OCI-LY7 (cell line): ENCODE results near the gene PDCD10. TPM values are rescaled to one million over a fixed set of nuclear protein-coding genes. Genes with fewer than 3 reads are reported as not detected.

Experiments used
- BruUV-seq: library from RNA; stranded (reverse); fragments of 400-500 nt; replicated peaks from 2 replicates; lab custom pipeline; 2021; lab: Mats Ljungman, UMichigan
- CTCF ChIA-PET: fragments of 300-600 bp; sonication (Branson Sonifier 250); formaldehyde crosslinking; loops from one replicate; lab custom pipeline; 2022; ENCODE audit warnings: antibody characterized with exemption; ENCODE audit not compliant: unreplicated experiment; lab: Charles Lee
- POLR2A ChIA-PET: fragments of 300-600 bp; sonication (Branson Sonifier 250); formaldehyde crosslinking; loops from one replicate; lab custom pipeline; 2022; ENCODE audit warnings: antibody characterized with exemption; lab: Charles Lee
- DNase-seq: peaks from one replicate; pipeline ENCODE4 v3.0.0-alpha.2; 2015; ENCODE audit warnings: low spot score
- H2AFZ ChIP-seq: fragments of 200-600 bp; sonication (generic), shearing (Covaris generic); 2 replicates; pipeline ENCODE4 v1.6.1; 2014; ENCODE audit warnings: mild to moderate bottlenecking, antibody characterized with exemption, low read length, moderate library complexity
- H3K27ac ChIP-seq: fragments of 200-600 bp; sonication (generic); 2 replicates; pipeline ENCODE4 v1.5.1; 2014; ENCODE audit warnings: mixed run types, low read depth, mild to moderate bottlenecking, moderate library complexity, low read length, inconsistent platforms; ENCODE audit not compliant: poor library complexity, severe bottlenecking
- H3K36me3 ChIP-seq: fragments of 200-600 bp; sonication (generic); 2 replicates; pipeline ENCODE4 v1.6.1; 2014; ENCODE audit warnings: mild to moderate bottlenecking, antibody characterized with exemption, low read length, moderate library complexity, mixed read lengths; ENCODE audit not compliant: insufficient read depth
- H3K4me1 ChIP-seq: fragments of 200-600 bp; sonication (generic); 2 replicates; pipeline ENCODE4 v1.5.1; 2014; ENCODE audit warnings: mild to moderate bottlenecking, low read length; ENCODE audit not compliant: insufficient read depth, poor library complexity, severe bottlenecking
- H3K4me2 ChIP-seq: fragments of 200-600 bp; sonication (generic); 2 replicates; pipeline ENCODE4 v1.6.1; 2014; ENCODE audit warnings: mild to moderate bottlenecking, low read length
- H3K4me3 ChIP-seq: fragments of 200-600 bp; sonication (generic); 2 replicates; pipeline ENCODE4 v1.5.1; 2014; ENCODE audit warnings: mild to moderate bottlenecking, low read depth, low read length; ENCODE audit not compliant: poor library complexity, severe bottlenecking
- H3K79me2 ChIP-seq: fragments of 200-600 bp; sonication (generic); 2 replicates; pipeline ENCODE4 v1.6.1; 2016; ENCODE audit warnings: low read depth, mild to moderate bottlenecking, low read length, moderate library complexity, mixed read lengths; ENCODE audit not compliant: insufficient read depth
- H3K9me2 ChIP-seq: fragments of 200-600 bp; sonication (generic); 2 replicates; pipeline ENCODE4 v1.6.1; 2016; ENCODE audit warnings: mild to moderate bottlenecking, low read length, mixed read lengths; ENCODE audit not compliant: insufficient read depth
- H3K9me3 ChIP-seq: fragments of 200-600 bp; sonication (generic); 2 replicates; pipeline ENCODE4 v1.6.1; 2014; ENCODE audit warnings: mild to moderate bottlenecking, mixed run types, low read length, mixed read lengths
- H4K20me1 ChIP-seq: fragments of 200-600 bp; sonication (generic); 2 replicates; pipeline ENCODE4 v1.6.1; 2014; ENCODE audit warnings: mild to moderate bottlenecking, antibody characterized with exemption, low read length, moderate library complexity, mixed read lengths; ENCODE audit not compliant: insufficient read depth
- EZH2phosphoT487 ChIP-seq: fragments of 200-600 bp; sonication (generic); IDR thresholded peaks from 2 replicates; pipeline ENCODE4 v1.6.1; 2018; ENCODE audit warnings: low read depth, borderline replicate concordance, mild to moderate bottlenecking, mixed run types, antibody characterized with exemption, low read length, moderate library complexity, mixed read lengths
- intact Hi-C: fragments of 100-400 bp; cut with micrococcal nuclease; formaldehyde crosslinking; loops from one replicate; pipeline ENCODE4 v1.10.0; 2022; ENCODE audit not compliant: unreplicated experiment
- total RNA-seq, 2 experiments: library from RNA; depleted of rRNA in 1 of 2; stranded (reverse); fragments of >200 nt in 1 of 2; shearing (Covaris generic) in 1 of 2; gene quantifications; 2 replicates each; pipeline ENCODE4 v1.2.3, GENCODE V29; 2014 to 2022
- TF ChIP-seq, protein P1 (sequence below): fragments of 200-600 bp; sonication (generic); conservative IDR thresholded peaks from 2 replicates; pipeline ENCODE4 v1.5.1; 2014; ENCODE audit warnings: mild to moderate bottlenecking, antibody characterized with exemption, low read length, moderate library complexity, mixed read lengths

The PDCD10 gene
- total RNA-seq, 2 experiments from 2014 or later = 76.3 to 84.4 TPM

DNA sequence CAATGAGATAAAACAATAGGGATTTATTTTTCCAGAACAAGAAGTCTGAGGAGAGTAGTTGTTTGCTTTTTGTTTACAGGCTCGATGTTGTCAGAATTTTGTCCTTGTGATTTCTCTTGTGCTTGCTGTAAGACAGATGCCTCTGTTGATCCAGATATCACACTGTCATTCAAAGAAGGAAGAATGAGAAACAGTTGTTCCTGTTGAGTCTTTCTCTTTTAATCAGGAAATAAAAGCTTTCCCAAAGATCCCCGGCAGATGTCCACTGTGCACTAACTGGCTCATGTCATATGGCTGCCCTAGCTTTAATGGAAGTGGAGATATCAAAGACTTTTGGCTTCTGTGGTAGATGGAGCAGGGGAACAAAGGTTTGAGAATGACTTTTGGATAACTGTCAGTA, 7.6 kb upstream of the PDCD10 start:
- no TSS peak for BruUV-seq
- ChIA-PET CTCF (no interaction called here), POLR2A (interaction anchor here (3.8 kb wide), 1 partner anchor 8 kb away, joined by 38 read pairs; no protein-coding TSS in a partner anchor)
- H3K36me3 ChIP-seq = peaks cover 39% of the 10 kb centered on the region
- H3K4me2 ChIP-seq = no peak overlapping the region
- intact Hi-C loops = no loop called here
- TF ChIP-seq, protein P1, sequence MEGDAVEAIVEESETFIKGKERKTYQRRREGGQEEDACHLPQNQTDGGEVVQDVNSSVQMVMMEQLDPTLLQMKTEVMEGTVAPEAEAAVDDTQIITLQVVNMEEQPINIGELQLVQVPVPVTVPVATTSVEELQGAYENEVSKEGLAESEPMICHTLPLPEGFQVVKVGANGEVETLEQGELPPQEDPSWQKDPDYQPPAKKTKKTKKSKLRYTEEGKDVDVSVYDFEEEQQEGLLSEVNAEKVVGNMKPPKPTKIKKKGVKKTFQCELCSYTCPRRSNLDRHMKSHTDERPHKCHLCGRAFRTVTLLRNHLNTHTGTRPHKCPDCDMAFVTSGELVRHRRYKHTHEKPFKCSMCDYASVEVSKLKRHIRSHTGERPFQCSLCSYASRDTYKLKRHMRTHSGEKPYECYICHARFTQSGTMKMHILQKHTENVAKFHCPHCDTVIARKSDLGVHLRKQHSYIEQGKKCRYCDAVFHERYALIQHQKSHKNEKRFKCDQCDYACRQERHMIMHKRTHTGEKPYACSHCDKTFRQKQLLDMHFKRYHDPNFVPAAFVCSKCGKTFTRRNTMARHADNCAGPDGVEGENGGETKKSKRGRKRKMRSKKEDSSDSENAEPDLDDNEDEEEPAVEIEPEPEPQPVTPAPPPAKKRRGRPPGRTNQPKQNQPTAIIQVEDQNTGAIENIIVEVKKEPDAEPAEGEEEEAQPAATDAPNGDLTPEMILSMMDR = no peak
- no peak for TF ChIP-seq EZH2phosphoT487
- DNase-seq = no peak
- H2AFZ ChIP-seq = no peak overlapping the region
- no peaks in the 10 kb centered on the region for H4K20me1 ChIP-seq
- H3K4me3 ChIP-seq = no peak overlapping the region
- no peak overlapping the region for H3K27ac ChIP-seq
- H3K4me1 ChIP-seq = peaks cover 46% of the 10 kb centered on the region
- H3K9me2 ChIP-seq = no peaks in the 10 kb centered on the region
- H3K9me3 ChIP-seq = peaks cover 28% of the 10 kb centered on the region; the same call in 1 of the 2 replicates
- peaks cover 73% of the 10 kb centered on the region for H3K79me2 ChIP-seq

DNA sequence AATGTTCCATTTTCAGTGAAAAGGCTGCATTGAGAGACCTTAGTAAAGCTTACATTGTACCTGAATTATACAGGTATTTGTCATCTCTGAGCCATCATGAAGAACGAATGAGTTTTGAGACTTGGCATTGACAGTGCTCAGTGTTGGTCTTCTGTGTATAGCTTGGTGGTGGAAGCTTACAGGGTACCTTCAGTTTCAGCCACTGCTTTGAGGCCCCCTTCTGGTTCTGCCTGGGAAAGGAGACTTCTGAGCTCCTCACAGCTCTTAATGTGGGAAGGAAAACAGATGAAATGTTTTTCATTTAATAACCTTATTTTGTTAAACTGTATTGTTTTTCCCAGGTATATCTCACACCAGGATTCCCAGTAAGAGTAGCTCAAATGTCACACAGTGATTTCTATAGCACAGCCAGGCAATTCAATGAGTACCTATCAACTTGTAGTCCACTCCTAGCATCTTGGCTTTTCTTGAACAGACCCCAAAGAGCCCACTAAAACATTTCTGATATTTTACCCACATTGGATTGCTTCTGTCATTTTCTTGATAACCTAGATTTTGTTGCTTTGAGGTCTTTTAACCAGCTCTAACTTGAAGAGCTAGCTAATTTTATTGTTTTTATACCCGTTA, 6.4 kb upstream of the PDCD10 start:
- H4K20me1 ChIP-seq = peaks cover 5% of the 10 kb centered on the region; the same call in 1 of the 2 replicates
- CTCF ChIA-PET = interaction anchor here (0.6 to 1.5 kb wide), 7 partner anchors 9 to 452 kb away, joined by 3 to 9 read pairs (median 3); no protein-coding TSS in a partner anchor
- H3K27ac ChIP-seq = peak overlapping the region; percentile 25
- H3K36me3 ChIP-seq = peaks cover 39% of the 10 kb centered on the region
- no TSS peak for BruUV-seq
- POLR2A ChIA-PET = interaction anchor here (0.7 to 3.8 kb wide), 18 partner anchors 9 to 504 kb away, joined by 3 to 38 read pairs (median 4); no protein-coding TSS in a partner anchor
- DNase-seq = peak; percentile 74
- 0 out of 2 replicates have a peak overlapping the region, but pooled peaks have one; percentile 21 for H2AFZ ChIP-seq
- peak overlapping the region; percentile 26 for H3K4me2 ChIP-seq
- no peak for TF ChIP-seq EZH2phosphoT487
- TF ChIP-seq, protein P1 = peak; percentile 86
- H3K4me1 ChIP-seq = peaks cover 42% of the 10 kb centered on the region
- no peak overlapping the region for H3K4me3 ChIP-seq
- H3K79me2 ChIP-seq = peaks cover 86% of the 10 kb centered on the region
- no peaks in the 10 kb centered on the region for H3K9me2 ChIP-seq
- H3K9me3 ChIP-seq = peaks cover 20% of the 10 kb centered on the region; the same call in 1 of the 2 replicates
- intact Hi-C loops = no loop called here
